Adipocyte (in vitro differentiated cells): ENCODE measurements around the gene SARS1.

ENCODE experiments used
- DNase-seq: peaks from one replicate; pipeline ENCODE4 v3.0.0-alpha.2; 2015; ENCODE audit warnings: low read depth
- H3K27me3 ChIP-seq: replicated peaks from 2 replicates; pipeline ENCODE4 v1.7.0; 2013; ENCODE audit warnings: mild to moderate bottlenecking, low read length, moderate library complexity; ENCODE audit not compliant: control insufficient read depth, insufficient read depth
- H3K36me3 ChIP-seq: 2 replicates; pipeline ENCODE4 v1.7.0; 2013; ENCODE audit warnings: low read length, mild to moderate bottlenecking, moderate library complexity; ENCODE audit not compliant: control insufficient read depth, insufficient read depth, severe bottlenecking
- H3K4me1 ChIP-seq: 2 replicates; pipeline ENCODE4 v1.7.0; 2013; ENCODE audit warnings: mild to moderate bottlenecking, low read length, moderate library complexity; ENCODE audit not compliant: control insufficient read depth, insufficient read depth
- H3K4me3 ChIP-seq: 2 replicates; pipeline ENCODE4 v1.7.0; 2013; ENCODE audit warnings: mild to moderate bottlenecking, low read length, moderate library complexity
- H3K9ac ChIP-seq: 2 replicates; pipeline ENCODE4 v1.7.0; 2013; ENCODE audit warnings: mild to moderate bottlenecking, low read length, moderate library complexity
- H3K9me3 ChIP-seq: 2 replicates; pipeline ENCODE4 v1.7.0; 2013; ENCODE audit warnings: mild to moderate bottlenecking, low read length, moderate library complexity; ENCODE audit not compliant: control insufficient read depth

Gene SARS1

GRCh38 chr1:109266965-109267364 is 53.2 kb downstream of the SARS1 start:
- Histone ChIP-seq H3K9me3 (no peaks in the 10 kb centered on the region), H3K36me3 (no peaks in the 10 kb centered on the region)
- DNase-seq = peak; percentile 31

GRCh38 chr1:109267743-109268300 is 54.1 kb downstream of the SARS1 start:
- H3K4me3 ChIP-seq = no peak overlapping the region
- peaks cover 4% of the 10 kb centered on the region for H3K27me3 ChIP-seq
- DNase-seq = no peak
- H3K4me1 ChIP-seq = peaks cover 2% of the 10 kb centered on the region
- no peak overlapping the region for H3K9ac ChIP-seq
- H3K36me3 ChIP-seq = no peaks in the 10 kb centered on the region
- no peaks in the 10 kb centered on the region for H3K9me3 ChIP-seq

More at GRCh38 chr1:109266965-109267364, 53.2 kb downstream of the SARS1 start:
- H3K4me1 ChIP-seq = peaks cover 2% of the 10 kb centered on the region
- no peak overlapping the region for H3K9ac ChIP-seq
- H3K4me3 ChIP-seq = no peak overlapping the region
- H3K27me3 ChIP-seq = peaks cover 11% of the 10 kb centered on the region

DNA sequence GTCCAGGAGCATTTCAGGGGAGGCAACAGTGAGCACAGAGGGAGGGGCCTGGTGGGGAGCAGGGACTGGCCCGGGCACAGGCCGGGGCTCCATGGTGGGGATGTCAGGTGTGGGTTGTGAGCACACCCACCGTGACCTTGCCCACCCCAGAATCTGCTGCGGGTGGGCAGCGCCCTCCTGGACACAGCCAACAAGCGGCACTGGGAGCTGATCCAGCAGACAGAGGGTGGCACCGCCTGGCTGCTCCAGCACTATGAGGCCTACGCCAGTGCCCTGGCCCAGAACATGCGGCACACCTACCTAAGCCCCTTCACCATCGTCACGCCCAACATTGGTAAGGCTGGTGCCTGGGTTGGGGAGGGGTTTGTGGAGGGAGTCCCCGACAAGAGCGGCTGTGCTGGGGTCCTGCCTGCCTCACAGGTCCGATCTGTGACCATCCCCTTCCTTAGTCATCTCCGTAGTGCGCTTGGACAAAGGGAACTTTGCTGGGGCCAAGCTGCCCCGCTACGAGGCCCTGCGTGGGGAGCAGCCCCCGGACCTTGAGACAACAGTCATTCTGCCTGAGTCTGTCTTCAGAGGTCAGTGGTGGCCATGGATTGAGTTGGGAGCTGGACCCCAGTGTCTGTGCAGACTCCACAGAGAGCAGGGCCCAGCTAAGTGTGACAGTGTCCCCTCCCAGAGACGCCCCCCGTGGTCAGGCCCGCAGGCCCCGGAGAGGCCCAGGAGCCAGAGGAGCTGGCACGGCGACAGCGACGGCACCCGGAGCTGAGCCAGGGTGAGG is 54.9 kb downstream of the SARS1 start:
- no peak overlapping the region for H3K4me3 ChIP-seq
- DNase-seq = no peak
- no peaks in the 10 kb centered on the region for H3K9me3 ChIP-seq
- H3K4me1 ChIP-seq = peaks cover 2% of the 10 kb centered on the region
- H3K27me3 ChIP-seq = no peaks in the 10 kb centered on the region
- no peaks in the 10 kb centered on the region for H3K36me3 ChIP-seq
- H3K9ac ChIP-seq = no peak overlapping the region

DNA sequence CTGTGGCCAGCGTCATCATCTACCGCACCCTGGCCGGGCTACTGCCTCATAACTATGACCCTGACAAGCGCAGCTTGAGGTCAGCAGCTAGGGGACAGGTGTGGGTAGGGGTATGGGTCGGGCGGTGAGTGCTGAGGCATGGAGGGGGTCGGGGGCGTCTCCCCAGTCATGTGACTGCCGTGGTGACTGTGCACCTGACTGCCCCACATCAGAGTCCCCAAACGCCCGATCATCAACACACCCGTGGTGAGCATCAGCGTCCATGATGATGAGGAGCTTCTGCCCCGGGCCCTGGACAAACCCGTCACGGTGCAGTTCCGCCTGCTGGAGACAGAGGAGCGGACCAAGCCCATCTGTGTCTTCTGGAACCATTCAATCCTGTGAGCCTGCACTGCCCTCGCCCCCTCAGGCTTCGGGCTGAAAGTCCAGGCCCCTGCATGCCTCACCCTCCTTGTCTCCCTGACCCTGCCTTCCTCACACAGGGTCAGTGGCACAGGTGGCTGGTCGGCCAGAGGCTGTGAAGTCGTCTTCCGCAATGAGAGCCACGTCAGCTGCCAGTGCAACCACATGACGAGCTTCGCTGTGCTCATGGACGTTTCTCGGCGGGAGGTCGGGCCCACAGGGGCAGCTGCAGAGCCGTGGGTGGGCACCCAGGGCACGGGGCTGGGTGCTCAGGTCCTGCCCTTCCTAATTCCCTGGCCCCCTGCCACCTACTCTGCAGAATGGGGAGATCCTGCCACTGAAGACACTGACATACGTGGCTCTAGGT is 55.7 kb downstream of the SARS1 start:
- Histone ChIP-seq H3K4me1 (peaks cover 2% of the 10 kb centered on the region), H3K36me3 (no peaks in the 10 kb centered on the region), H3K9me3 (no peaks in the 10 kb centered on the region), H3K9ac (no peak overlapping the region), H3K27me3 (no peaks in the 10 kb centered on the region), H3K4me3 (no peak overlapping the region)
- DNase-seq = no peak

DNA sequence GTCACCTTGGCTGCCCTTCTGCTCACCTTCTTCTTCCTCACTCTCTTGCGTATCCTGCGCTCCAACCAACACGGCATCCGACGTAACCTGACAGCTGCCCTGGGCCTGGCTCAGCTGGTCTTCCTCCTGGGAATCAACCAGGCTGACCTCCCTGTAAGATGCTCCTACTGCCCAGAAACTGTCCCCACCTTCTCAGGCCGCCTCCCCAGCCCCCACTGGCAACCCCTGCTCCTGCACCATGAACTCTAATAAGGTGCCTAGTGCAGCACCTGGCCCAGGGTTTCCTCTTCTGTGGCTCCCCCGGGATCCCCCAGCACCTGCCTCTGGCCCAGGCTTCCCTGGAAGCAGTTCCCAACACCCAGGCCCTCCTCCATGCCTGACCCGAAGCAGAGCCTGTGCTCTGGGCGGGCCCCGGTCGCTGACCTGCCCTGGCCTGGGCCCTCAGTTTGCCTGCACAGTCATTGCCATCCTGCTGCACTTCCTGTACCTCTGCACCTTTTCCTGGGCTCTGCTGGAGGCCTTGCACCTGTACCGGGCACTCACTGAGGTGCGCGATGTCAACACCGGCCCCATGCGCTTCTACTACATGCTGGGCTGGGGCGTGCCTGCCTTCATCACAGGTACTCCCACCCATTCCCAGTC is 56.4 kb downstream of the SARS1 start:
- H3K36me3 ChIP-seq = no peaks in the 10 kb centered on the region
- no peak for DNase-seq
- H3K9ac ChIP-seq = no peak overlapping the region
- H3K9me3 ChIP-seq = no peaks in the 10 kb centered on the region
- H3K27me3 ChIP-seq = no peaks in the 10 kb centered on the region
- H3K4me1 ChIP-seq = peaks cover 5% of the 10 kb centered on the region
- H3K4me3 ChIP-seq = no peak overlapping the region

GRCh38 chr1:109270623-109271317 is 57.1 kb downstream of the SARS1 start:
- no peak for DNase-seq
- H3K4me1 ChIP-seq = peaks cover 10% of the 10 kb centered on the region

GRCh38 chr1:109271458-109271857 is 57.7 kb downstream of the SARS1 start:
- Histone ChIP-seq H3K27me3 (no peaks in the 10 kb centered on the region), H3K36me3 (no peaks in the 10 kb centered on the region), H3K9ac (no peak overlapping the region), H3K4me3 (no peak overlapping the region), H3K9me3 (no peaks in the 10 kb centered on the region), H3K4me1 (peaks cover 12% of the 10 kb centered on the region)
- DNase-seq = no peak

More at GRCh38 chr1:109270623-109271317, 57.1 kb downstream of the SARS1 start:
- Histone ChIP-seq H3K27me3 (no peaks in the 10 kb centered on the region), H3K9me3 (no peaks in the 10 kb centered on the region), H3K4me3 (no peak overlapping the region), H3K9ac (no peak overlapping the region), H3K36me3 (no peaks in the 10 kb centered on the region)

GRCh38 chr1:109272021-109272799 is 58.5 kb downstream of the SARS1 start:
- Histone ChIP-seq H3K4me3 (no peak overlapping the region), H3K27me3 (no peaks in the 10 kb centered on the region), H3K36me3 (no peaks in the 10 kb centered on the region)

GRCh38 chr1:109272831-109273547 is 59.3 kb downstream of the SARS1 start:
- Histone ChIP-seq H3K4me3 (no peak overlapping the region), H3K36me3 (no peaks in the 10 kb centered on the region), H3K4me1 (peaks cover 13% of the 10 kb centered on the region), H3K9me3 (no peaks in the 10 kb centered on the region), H3K9ac (no peak overlapping the region), H3K27me3 (no peaks in the 10 kb centered on the region)
- DNase-seq = no peak

More at GRCh38 chr1:109272021-109272799, 58.5 kb downstream of the SARS1 start:
- H3K4me1 ChIP-seq = peaks cover 11% of the 10 kb centered on the region
- no peak overlapping the region for H3K9ac ChIP-seq
- no peaks in the 10 kb centered on the region for H3K9me3 ChIP-seq
- DNase-seq = no peak
